Hepatocyte (in vitro differentiated cells): ENCODE results near the gene ZBTB43.

Experiments
- EZH2 ChIP-seq: fragments of 200-600 bp; sonication (generic); IDR thresholded peaks from 2 replicates; pipeline ENCODE4 v1.6.1; 2016; ENCODE audit warnings: antibody characterized with exemption, mild to moderate bottlenecking, borderline replicate concordance
- EZH2phosphoT487 ChIP-seq: fragments of 200-600 bp; sonication (generic); IDR thresholded peaks from one replicate; pipeline ENCODE4 v1.6.1; 2018; ENCODE audit warnings: antibody characterized with exemption, mild to moderate bottlenecking, low read depth, moderate library complexity; ENCODE audit not compliant: unreplicated experiment, severe bottlenecking

DNA sequence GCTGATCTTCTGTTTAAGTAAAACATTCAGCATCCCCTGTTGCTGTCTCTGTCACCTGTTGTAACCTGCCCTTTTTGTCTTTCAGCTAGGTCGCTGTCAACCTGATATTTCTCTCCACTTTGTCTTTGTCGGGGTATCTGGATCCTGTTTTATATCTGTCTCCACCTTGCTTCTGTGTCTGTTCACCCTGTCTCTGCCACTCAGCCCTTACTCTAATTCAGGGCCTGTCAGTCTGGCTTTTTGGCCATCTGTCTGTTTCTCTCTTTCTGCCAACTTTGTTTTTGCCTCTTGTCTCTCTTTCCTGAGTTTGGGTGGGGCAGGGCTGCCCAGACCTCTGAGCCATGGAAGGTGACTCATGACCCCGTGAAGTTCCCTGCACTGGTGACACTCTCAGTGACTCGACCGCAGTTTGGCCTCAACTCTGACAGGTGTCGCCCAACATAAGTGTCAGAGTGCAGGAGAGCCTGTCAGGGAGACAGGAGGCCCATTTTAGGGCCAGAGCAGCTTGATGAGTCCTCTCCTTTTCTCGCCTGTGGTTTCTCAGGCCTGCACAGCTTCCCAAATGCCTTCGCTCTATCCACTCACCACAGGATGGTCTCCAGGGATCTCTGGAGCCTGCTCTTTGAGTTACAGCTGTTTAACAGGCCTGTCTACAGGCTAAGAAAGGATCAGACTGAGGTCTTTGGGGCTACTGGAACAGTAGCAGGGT, 868 bp downstream of the ZBTB43 start:
- TF ChIP-seq EZH2 (no peak), EZH2phosphoT487 (no peak)
